Measurements from ENCODE around the gene ELMO2.

ELMO2 gene

GRCh38 chr20:46374383-46374782, 32.0 kb downstream of the ELMO2 start:
- H3K4me3 ChIP-seq (ENCODE audit: control insufficient read depth in 1 of 7, extremely low read depth in 1 of 7, insufficient read depth in 4 of 7, low read depth in 2 of 7, low read length in 6 of 7) = no peak overlapping the region
- no peak overlapping the region for H3K27ac ChIP-seq (ENCODE audit: insufficient read depth in 1 of 2, low read depth in 1 of 2, low read length in 2 of 2, poor library complexity in 1 of 2, severe bottlenecking in 2 of 2)
- no peaks in the 10 kb centered on the region for H3K27me3 ChIP-seq (replicated peaks in 2 of 5; ENCODE audit: control insufficient read depth in 4 of 5, insufficient read depth in 5 of 5, low read length in 4 of 5)
- H3K9me3 ChIP-seq (ENCODE audit: control extremely low read depth in 1 of 5, control insufficient read depth in 4 of 5, insufficient read depth in 2 of 5, low read depth in 1 of 5, low read length in 4 of 5) = no peaks in the 10 kb centered on the region
- ChIA-PET CTCF (interaction anchor here (0.8 to 2.1 kb wide), 6 partner anchors 12 to 32 kb away, joined by 3 to 7 read pairs (median 4); partner anchors contain the start of gene ELMO2), POLR2A (no interaction called here)
- 91% methylated on average over 7 of the region's 7 CpGs for WGBS (ENCODE audit: insufficient coverage)
- DNase-seq = no peak
- H3K36me3 ChIP-seq (ENCODE audit: control insufficient read depth in 4 of 4, insufficient read depth in 4 of 4, low read length in 3 of 4) = peaks cover 30 to 89% (median 67%) of the 10 kb centered on the region in 4 experiments
- H3K4me1 ChIP-seq (ENCODE audit: control extremely low read depth in 1 of 4, control insufficient read depth in 4 of 4, insufficient read depth in 4 of 4, low read length in 3 of 4) = peaks cover 0 to 2% (median 0%) of the 10 kb centered on the region in 4 experiments

GRCh38 chr20:46371656-46372055, 34.8 kb downstream of the ELMO2 start:
- Histone ChIP-seq H3K36me3 (ENCODE audit: control insufficient read depth in 4 of 4, insufficient read depth in 4 of 4, low read length in 3 of 4) (peaks cover 28 to 95% (median 75%) of the 10 kb centered on the region in 4 experiments), H3K27ac (ENCODE audit: insufficient read depth in 1 of 2, low read depth in 1 of 2, low read length in 2 of 2, poor library complexity in 1 of 2, severe bottlenecking in 2 of 2) (no peak overlapping the region), H3K4me1 (ENCODE audit: control extremely low read depth in 1 of 4, control insufficient read depth in 4 of 4, insufficient read depth in 4 of 4, low read length in 3 of 4) (peaks cover 0 to 3% (median 1%) of the 10 kb centered on the region in 4 experiments), H3K9me3 (ENCODE audit: control extremely low read depth in 1 of 5, control insufficient read depth in 4 of 5, insufficient read depth in 2 of 5, low read depth in 1 of 5, low read length in 4 of 5) (no peaks in the 10 kb centered on the region), H3K4me3 (ENCODE audit: control insufficient read depth in 1 of 7, extremely low read depth in 1 of 7, insufficient read depth in 4 of 7, low read depth in 2 of 7, low read length in 6 of 7) (no peak overlapping the region), H3K27me3 (replicated peaks in 2 of 5; ENCODE audit: control insufficient read depth in 4 of 5, insufficient read depth in 5 of 5, low read length in 4 of 5) (no peaks in the 10 kb centered on the region)
- no peak for DNase-seq
- CTCF ChIA-PET = interaction anchor here (1.2 to 1.9 kb wide), 3 partner anchors 14 to 51 kb away, joined by 3 to 5 read pairs (median 5); no protein-coding TSS in a partner anchor
- POLR2A ChIA-PET = no interaction called here
- WGBS (ENCODE audit: insufficient coverage) = 94% methylated on average over 10 of the region's 10 CpGs

- Histone ChIP-seq H3K27me3 (replicated peaks in 2 of 5; ENCODE audit: control insufficient read depth in 4 of 5, insufficient read depth in 5 of 5, low read length in 4 of 5) (no peaks in the 10 kb centered on the region), H3K36me3 (ENCODE audit: control insufficient read depth in 4 of 4, insufficient read depth in 4 of 4, low read length in 3 of 4) (peaks cover 19 to 83% (median 62%) of the 10 kb centered on the region in 4 experiments), H3K9me3 (ENCODE audit: control extremely low read depth in 1 of 5, control insufficient read depth in 4 of 5, insufficient read depth in 2 of 5, low read depth in 1 of 5, low read length in 4 of 5) (no peaks in the 10 kb centered on the region), H3K4me1 (ENCODE audit: control extremely low read depth in 1 of 4, control insufficient read depth in 4 of 4, insufficient read depth in 4 of 4, low read length in 3 of 4) (peaks cover 8 to 26% (median 15%) of the 10 kb centered on the region in 4 experiments), H3K4me3 (ENCODE audit: control insufficient read depth in 1 of 7, extremely low read depth in 1 of 7, insufficient read depth in 4 of 7, low read depth in 2 of 7, low read length in 6 of 7) (no peak overlapping the region), H3K27ac (ENCODE audit: insufficient read depth in 1 of 2, low read depth in 1 of 2, low read length in 2 of 2, poor library complexity in 1 of 2, severe bottlenecking in 2 of 2) (no peak overlapping the region)
- WGBS (ENCODE audit: insufficient coverage) = 90% methylated on average over 2 of the region's 5 CpGs
- CTCF ChIA-PET = interaction anchor here (1.3 kb wide), 1 partner anchor 8 kb away, joined by 4 read pairs; no protein-coding TSS in a partner anchor
- DNase-seq = no peak
- POLR2A ChIA-PET = no interaction called here
These were observed 37.5 kb downstream of the ELMO2 start for GRCh38 chr20:46368902-46369268.

GRCh38 chr20:46367967-46368901, 38.2 kb downstream of the ELMO2 start:
- CTCF ChIA-PET = interaction anchor here (1.3 kb wide), 1 partner anchor 8 kb away, joined by 4 read pairs; no protein-coding TSS in a partner anchor
- WGBS (ENCODE audit: insufficient coverage) = 100% methylated on average over 4 of the region's 6 CpGs
- H3K27me3 ChIP-seq (replicated peaks in 2 of 5; ENCODE audit: control insufficient read depth in 4 of 5, insufficient read depth in 5 of 5, low read length in 4 of 5) = no peaks in the 10 kb centered on the region
- DNase-seq = no peak
- H3K36me3 ChIP-seq (ENCODE audit: control insufficient read depth in 4 of 4, insufficient read depth in 4 of 4, low read length in 3 of 4) = peaks cover 19 to 78% (median 57%) of the 10 kb centered on the region in 4 experiments
- no peak overlapping the region for H3K27ac ChIP-seq (ENCODE audit: insufficient read depth in 1 of 2, low read depth in 1 of 2, low read length in 2 of 2, poor library complexity in 1 of 2, severe bottlenecking in 2 of 2)
- peaks cover 14 to 32% (median 21%) of the 10 kb centered on the region in 4 experiments for H3K4me1 ChIP-seq (ENCODE audit: control extremely low read depth in 1 of 4, control insufficient read depth in 4 of 4, insufficient read depth in 4 of 4, low read length in 3 of 4)
- POLR2A ChIA-PET = no interaction called here
- H3K9me3 ChIP-seq (ENCODE audit: control extremely low read depth in 1 of 5, control insufficient read depth in 4 of 5, insufficient read depth in 2 of 5, low read depth in 1 of 5, low read length in 4 of 5) = no peaks in the 10 kb centered on the region
- H3K4me3 ChIP-seq (ENCODE audit: control insufficient read depth in 1 of 7, extremely low read depth in 1 of 7, insufficient read depth in 4 of 7, low read depth in 2 of 7, low read length in 6 of 7) = no peak overlapping the region

- no peaks in the 10 kb centered on the region for H3K27me3 ChIP-seq (replicated peaks in 2 of 5; ENCODE audit: control insufficient read depth in 4 of 5, insufficient read depth in 5 of 5, low read length in 4 of 5)
- WGBS (ENCODE audit: insufficient coverage) = 93% methylated on average over 4 of the region's 5 CpGs
- ChIA-PET CTCF (interaction anchor here (1.0 kb wide), 1 partner anchor 32 kb away, joined by 3 read pairs; no protein-coding TSS in a partner anchor), POLR2A (no interaction called here)
- H3K9me3 ChIP-seq (ENCODE audit: control extremely low read depth in 1 of 5, control insufficient read depth in 4 of 5, insufficient read depth in 2 of 5, low read depth in 1 of 5, low read length in 4 of 5) = no peaks in the 10 kb centered on the region
- no peak overlapping the region for H3K4me3 ChIP-seq (ENCODE audit: control insufficient read depth in 1 of 7, extremely low read depth in 1 of 7, insufficient read depth in 4 of 7, low read depth in 2 of 7, low read length in 6 of 7)
- H3K27ac ChIP-seq (ENCODE audit: insufficient read depth in 1 of 2, low read depth in 1 of 2, low read length in 2 of 2, poor library complexity in 1 of 2, severe bottlenecking in 2 of 2) = no peak overlapping the region
- no peak for DNase-seq
- peaks cover 18 to 41% (median 30%) of the 10 kb centered on the region in 4 experiments for H3K4me1 ChIP-seq (ENCODE audit: control extremely low read depth in 1 of 4, control insufficient read depth in 4 of 4, insufficient read depth in 4 of 4, low read length in 3 of 4)
- H3K36me3 ChIP-seq (ENCODE audit: control insufficient read depth in 4 of 4, insufficient read depth in 4 of 4, low read length in 3 of 4) = peaks cover 16 to 72% (median 52%) of the 10 kb centered on the region in 4 experiments
These were observed 39.2 kb downstream of the ELMO2 start for GRCh38 chr20:46367234-46367633.

- H3K9me3 ChIP-seq (ENCODE audit: control extremely low read depth in 1 of 5, control insufficient read depth in 4 of 5, insufficient read depth in 2 of 5, low read depth in 1 of 5, low read length in 4 of 5) = no peaks in the 10 kb centered on the region
- DNase-seq = no peak
- H3K4me1 ChIP-seq (ENCODE audit: control extremely low read depth in 1 of 4, control insufficient read depth in 4 of 4, insufficient read depth in 4 of 4, low read length in 3 of 4) = peaks cover 19 to 45% (median 33%) of the 10 kb centered on the region in 4 experiments
- POLR2A ChIA-PET = no interaction called here
- WGBS (ENCODE audit: insufficient coverage) = 96% methylated on average over 3 of the region's 5 CpGs
- H3K36me3 ChIP-seq (ENCODE audit: control insufficient read depth in 4 of 4, insufficient read depth in 4 of 4, low read length in 3 of 4) = peaks cover 13 to 71% (median 49%) of the 10 kb centered on the region in 4 experiments
- no peak overlapping the region for H3K4me3 ChIP-seq (ENCODE audit: control insufficient read depth in 1 of 7, extremely low read depth in 1 of 7, insufficient read depth in 4 of 7, low read depth in 2 of 7, low read length in 6 of 7)
- H3K27ac ChIP-seq (ENCODE audit: insufficient read depth in 1 of 2, low read depth in 1 of 2, low read length in 2 of 2, poor library complexity in 1 of 2, severe bottlenecking in 2 of 2) = peak overlapping the region in 1 of 2 experiments; percentile 50
- H3K27me3 ChIP-seq (replicated peaks in 2 of 5; ENCODE audit: control insufficient read depth in 4 of 5, insufficient read depth in 5 of 5, low read length in 4 of 5) = no peaks in the 10 kb centered on the region
- CTCF ChIA-PET = interaction anchor here (1.0 to 1.3 kb wide), 2 partner anchors 33 to 34 kb away, joined by 3 to 6 read pairs; no protein-coding TSS in a partner anchor
These were observed 39.6 kb downstream of the ELMO2 start for GRCh38 chr20:46366826-46367225.

All from common myeloid progenitor, CD34-positive (primary cell).